ENCODE results near the gene TMEM212.

Gene TMEM212

DNA sequence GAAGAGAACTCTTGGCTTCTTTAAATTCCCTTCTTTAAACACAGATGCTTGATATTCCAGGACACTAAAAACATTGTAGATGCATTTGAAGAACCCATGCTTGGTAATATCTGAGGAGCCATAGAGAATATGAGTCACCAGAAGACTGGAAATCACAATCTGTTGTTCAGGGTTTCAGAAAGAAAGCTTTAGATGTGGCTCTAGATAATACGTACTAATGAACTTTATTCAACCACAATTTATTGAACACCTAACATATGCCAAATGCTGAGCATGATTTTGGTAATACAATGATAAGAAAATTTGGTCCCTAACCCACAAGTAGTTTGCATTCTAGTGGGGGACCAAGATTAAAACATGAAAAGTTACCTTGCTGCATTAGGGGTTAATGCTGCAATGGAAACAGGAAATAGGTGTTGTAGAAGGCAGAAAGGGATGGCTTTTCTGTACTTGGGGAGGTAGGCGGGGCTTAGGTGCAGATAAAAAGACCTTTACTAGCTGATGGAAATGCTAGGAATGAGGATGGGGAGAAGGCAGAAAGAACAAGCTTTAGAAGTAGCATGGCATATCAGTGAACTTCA lies 21.3 kb upstream of the TMEM212 start:
- TF ChIP-seq, protein P1, sequence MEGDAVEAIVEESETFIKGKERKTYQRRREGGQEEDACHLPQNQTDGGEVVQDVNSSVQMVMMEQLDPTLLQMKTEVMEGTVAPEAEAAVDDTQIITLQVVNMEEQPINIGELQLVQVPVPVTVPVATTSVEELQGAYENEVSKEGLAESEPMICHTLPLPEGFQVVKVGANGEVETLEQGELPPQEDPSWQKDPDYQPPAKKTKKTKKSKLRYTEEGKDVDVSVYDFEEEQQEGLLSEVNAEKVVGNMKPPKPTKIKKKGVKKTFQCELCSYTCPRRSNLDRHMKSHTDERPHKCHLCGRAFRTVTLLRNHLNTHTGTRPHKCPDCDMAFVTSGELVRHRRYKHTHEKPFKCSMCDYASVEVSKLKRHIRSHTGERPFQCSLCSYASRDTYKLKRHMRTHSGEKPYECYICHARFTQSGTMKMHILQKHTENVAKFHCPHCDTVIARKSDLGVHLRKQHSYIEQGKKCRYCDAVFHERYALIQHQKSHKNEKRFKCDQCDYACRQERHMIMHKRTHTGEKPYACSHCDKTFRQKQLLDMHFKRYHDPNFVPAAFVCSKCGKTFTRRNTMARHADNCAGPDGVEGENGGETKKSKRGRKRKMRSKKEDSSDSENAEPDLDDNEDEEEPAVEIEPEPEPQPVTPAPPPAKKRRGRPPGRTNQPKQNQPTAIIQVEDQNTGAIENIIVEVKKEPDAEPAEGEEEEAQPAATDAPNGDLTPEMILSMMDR (IDR thresholded peaks at IDR 0.05; ENCODE audit: insufficient read depth, low read depth, low read length, missing control alignments), result no peak
- DNase-seq (ENCODE audit: low read depth), result no peak

DNA sequence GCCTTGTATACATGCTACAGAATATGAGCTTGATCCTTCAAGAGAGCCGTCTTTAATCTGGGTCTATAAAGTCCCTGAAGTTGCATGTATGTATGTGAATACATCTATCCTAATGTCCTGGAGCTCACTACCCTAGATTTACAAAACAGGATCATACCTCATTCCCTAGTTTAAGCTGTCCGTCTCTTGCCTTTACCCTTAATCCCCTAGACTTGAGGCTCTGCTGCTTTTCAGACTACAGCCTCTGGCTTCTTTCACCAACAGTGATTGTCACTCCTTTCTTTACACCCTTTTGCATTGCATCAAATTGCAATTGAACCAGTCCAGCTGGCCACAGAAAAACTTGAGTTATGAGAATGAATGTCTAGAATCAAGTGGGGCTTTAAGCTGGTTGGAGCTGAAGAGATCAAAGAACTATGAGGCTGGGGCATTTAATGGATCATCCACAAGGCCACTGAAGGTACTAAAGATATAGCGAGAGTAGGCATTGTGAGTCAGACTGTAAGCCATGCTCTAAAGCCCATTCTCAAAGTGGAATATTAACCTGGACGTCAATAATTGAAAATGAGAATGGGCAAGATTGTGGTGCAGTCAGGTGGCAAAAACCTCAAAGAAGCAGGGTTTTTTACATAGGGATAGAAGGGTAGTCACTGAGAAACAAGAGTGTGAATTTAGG lies 20.6 kb upstream of the TMEM212 start:
- TF ChIP-seq, protein P1 (IDR thresholded peaks at IDR 0.05; ENCODE audit: insufficient read depth, low read depth, low read length, missing control alignments), result no peak
- H3K4me3 ChIP-seq (ENCODE audit: low read length), result no peak overlapping the region
- no peak for DNase-seq (ENCODE audit: low read depth)

More for the DNA sequence above, 21.3 kb upstream of the TMEM212 start:
- no peak overlapping the region for H3K4me3 ChIP-seq (ENCODE audit: low read length)

DNA sequence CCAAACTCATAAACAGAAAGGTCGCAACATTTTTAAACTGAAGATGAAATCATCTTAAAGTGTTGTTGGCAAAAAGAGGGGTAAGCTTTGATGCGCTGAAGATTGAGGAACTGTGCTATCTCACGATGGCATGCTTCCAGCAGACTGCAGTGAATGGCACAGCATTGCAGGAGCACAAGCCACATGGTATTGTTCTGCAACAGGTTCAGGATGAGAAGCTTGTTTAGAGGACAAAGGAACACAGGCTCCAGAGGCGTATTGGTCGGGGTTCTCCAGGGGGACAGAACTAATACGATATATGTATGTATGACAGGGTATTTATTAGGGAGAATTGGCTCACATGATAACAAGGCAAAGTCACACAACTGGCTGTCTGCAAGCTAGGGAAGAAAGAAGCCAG lies 19.0 kb upstream of the TMEM212 start:
- TF ChIP-seq, protein P1 (IDR thresholded peaks at IDR 0.05; ENCODE audit: insufficient read depth, low read depth, low read length, missing control alignments), result no peak
- DNase-seq (ENCODE audit: low read depth), result no peak
- no peak overlapping the region for H3K4me3 ChIP-seq (ENCODE audit: low read length)

DNA sequence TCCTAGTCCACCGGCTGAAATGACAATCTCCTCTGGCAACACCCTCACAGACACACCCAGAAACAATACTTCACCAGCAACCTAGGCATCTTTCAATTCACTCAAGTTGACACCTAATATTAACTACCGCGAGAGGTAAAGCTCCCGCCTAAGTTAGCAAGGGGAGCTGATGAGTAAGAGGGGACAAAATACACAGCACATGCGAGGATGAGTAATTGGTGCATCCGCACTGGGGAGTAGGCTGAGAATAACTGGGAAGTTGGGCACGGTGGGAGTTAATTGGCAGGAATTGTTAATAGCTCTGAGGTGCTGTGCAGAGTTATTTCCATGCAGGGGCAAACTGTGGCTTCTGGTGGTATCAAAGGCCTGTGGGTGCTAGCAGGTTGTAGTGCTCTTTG lies 18.3 kb upstream of the TMEM212 start:
- peak; percentile 77 for DNase-seq (ENCODE audit: low read depth)
- no peak overlapping the region for H3K4me3 ChIP-seq (ENCODE audit: low read length)
- TF ChIP-seq, protein P1 (IDR thresholded peaks at IDR 0.05; ENCODE audit: insufficient read depth, low read depth, low read length, missing control alignments), result no peak

DNA sequence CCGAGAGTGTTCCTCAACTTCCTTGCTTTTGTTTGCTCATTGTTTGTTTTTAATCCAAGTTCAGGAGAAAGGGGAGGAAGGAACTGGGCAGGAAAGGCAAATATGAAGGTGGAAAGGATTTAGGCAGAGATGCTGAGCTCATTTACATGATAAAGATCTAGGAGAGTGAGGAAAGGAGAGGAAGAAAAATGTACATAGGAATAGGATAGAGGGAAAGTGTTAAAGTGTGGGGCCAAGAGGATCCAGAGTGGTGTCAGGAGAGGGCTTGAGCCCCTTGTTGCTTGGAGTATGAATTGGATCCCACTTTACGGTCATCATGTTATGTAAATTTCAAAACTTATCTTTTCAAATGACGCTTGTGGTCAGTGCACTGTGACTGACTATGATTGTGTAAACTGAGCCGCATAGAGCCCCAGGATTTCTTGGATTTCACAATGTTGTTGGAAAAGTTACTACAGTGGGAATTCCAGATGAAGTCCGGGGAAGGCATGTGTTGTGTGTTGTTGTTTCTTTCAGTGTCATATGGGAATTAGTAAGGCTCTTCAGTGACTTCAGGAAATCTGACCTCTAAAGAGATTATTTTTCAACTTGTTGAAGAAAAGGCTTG lies 17.8 kb upstream of the TMEM212 start:
- peak; percentile 75 for DNase-seq (ENCODE audit: low read depth)
- TF ChIP-seq, protein P1 (IDR thresholded peaks at IDR 0.05; ENCODE audit: insufficient read depth, low read depth, low read length, missing control alignments), result no peak
- H3K4me3 ChIP-seq (ENCODE audit: low read length), result no peak overlapping the region

DNA sequence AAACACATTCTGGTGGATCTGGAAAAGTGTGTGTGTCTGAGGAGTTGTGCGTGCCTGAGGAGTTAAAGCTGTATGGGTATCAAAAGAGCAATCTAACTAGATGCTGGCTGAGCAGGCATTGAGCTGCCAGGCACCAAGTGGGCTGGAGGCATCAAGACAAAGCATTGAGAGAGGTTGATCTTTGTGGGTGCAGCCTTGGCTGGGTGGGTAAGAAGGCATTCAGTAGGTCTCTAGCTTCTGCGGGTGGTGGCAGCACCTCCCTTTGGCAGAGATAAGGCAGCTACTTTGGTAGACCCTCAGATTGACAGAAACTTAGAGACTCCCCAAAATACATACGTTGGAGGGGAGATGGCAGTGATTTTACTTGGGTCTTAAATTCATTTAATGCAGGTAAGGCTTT lies 15.8 kb upstream of the TMEM212 start:
- TF ChIP-seq, protein P1 (IDR thresholded peaks at IDR 0.05; ENCODE audit: insufficient read depth, low read depth, low read length, missing control alignments), result no peak
- no peak for DNase-seq (ENCODE audit: low read depth)
- no peak overlapping the region for H3K4me3 ChIP-seq (ENCODE audit: low read length)
